ENCODE results near the gene FOXF2. TPM values are rescaled to one million over a fixed set of nuclear protein-coding genes. Genes with fewer than 3 reads are reported as not detected.

FOXF2 gene
- total RNA-seq, 2 experiments from 2014 or later, result not detected

DNA sequence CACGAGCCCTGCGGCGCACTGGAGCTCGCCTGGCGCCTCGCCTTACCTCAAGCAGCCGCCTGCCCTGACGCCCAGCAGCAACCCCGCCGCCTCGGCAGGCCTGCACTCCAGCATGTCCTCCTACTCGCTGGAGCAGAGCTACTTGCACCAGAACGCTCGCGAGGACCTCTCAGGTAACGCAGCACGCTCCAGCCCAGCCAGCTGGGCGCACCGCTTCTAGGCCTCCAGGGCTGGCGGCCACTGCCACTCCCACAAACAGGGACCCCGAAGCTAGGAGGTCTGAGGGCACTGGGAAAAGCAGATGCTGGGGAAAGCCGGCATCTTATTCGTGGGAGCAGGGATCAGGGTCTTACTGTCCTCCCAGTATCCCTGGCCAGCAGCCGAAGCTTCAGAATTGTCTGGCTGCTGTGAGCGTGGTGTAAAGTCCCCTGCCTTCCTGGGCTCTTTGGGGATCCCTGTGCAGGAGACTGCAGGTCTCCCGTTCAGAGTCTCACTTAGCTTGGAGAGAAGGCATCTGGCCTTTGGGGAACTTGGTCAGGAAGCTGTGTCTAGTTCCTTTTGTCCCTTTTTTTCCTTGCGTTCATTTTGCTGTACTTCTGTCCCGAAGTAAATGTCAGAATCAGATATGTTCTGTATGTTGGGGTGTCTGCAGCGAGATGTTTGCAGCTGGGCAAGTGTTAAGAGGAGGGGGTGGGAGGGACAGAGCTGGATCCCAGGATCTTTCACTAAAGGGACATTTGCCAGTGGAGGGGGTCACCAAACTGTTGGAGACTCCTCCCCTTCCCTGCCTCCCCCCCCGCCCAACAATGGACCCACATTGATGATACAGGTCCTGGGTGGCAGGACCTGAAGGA lies 1.8 kb downstream of the FOXF2 start:
- no peaks in the 10 kb centered on the region for H3K9me3 Mint-ChIP-seq
- ATAC-seq (ENCODE audit: low read depth) (no peak), DNase-seq (no peak)
- no peak overlapping the region for H3K4me3 Mint-ChIP-seq
- no peaks in the 10 kb centered on the region for H3K36me3 Mint-ChIP-seq
- H3K27ac Mint-ChIP-seq, result no peak overlapping the region
- peaks cover 79% of the 10 kb centered on the region for H3K27me3 Mint-ChIP-seq
- POLR2A ChIA-PET, result no interaction called here
- peaks cover 7% of the 10 kb centered on the region for H3K4me1 Mint-ChIP-seq

DNA sequence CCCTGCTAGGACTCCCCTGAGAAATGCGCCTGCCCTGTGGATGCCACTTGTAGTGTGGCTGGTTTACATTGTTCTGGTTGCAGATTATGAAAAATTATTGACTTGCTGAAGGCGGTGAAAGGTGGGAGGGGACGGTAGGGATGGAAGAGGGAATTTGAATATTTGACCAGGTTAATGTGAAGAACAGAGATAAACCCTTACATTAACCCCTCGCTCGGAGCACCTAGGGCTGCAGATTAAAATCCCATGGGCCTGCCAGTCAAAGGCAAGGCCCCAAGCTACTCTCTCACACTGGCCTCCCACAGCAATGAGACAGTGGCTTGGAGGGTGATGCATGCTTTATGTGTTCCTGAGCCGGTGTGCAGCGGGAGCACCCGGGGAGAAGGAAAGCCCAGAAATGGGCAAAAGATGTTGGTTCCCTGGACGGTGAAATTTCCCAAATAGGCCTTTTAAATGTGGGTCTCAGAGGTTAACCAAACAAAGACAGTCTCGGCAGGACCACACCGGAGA lies 2.5 kb downstream of the FOXF2 start:
- H3K9me3 Mint-ChIP-seq, result no peaks in the 10 kb centered on the region
- H3K36me3 Mint-ChIP-seq, result no peaks in the 10 kb centered on the region
- H3K27me3 Mint-ChIP-seq, result peaks cover 79% of the 10 kb centered on the region
- POLR2A ChIA-PET, result no interaction called here
- H3K27ac Mint-ChIP-seq, result no peak overlapping the region
- ATAC-seq (ENCODE audit: low read depth) (no peak), DNase-seq (no peak)
- H3K4me3 Mint-ChIP-seq, result no peak overlapping the region
- H3K4me1 Mint-ChIP-seq, result peaks cover 9% of the 10 kb centered on the region

DNA sequence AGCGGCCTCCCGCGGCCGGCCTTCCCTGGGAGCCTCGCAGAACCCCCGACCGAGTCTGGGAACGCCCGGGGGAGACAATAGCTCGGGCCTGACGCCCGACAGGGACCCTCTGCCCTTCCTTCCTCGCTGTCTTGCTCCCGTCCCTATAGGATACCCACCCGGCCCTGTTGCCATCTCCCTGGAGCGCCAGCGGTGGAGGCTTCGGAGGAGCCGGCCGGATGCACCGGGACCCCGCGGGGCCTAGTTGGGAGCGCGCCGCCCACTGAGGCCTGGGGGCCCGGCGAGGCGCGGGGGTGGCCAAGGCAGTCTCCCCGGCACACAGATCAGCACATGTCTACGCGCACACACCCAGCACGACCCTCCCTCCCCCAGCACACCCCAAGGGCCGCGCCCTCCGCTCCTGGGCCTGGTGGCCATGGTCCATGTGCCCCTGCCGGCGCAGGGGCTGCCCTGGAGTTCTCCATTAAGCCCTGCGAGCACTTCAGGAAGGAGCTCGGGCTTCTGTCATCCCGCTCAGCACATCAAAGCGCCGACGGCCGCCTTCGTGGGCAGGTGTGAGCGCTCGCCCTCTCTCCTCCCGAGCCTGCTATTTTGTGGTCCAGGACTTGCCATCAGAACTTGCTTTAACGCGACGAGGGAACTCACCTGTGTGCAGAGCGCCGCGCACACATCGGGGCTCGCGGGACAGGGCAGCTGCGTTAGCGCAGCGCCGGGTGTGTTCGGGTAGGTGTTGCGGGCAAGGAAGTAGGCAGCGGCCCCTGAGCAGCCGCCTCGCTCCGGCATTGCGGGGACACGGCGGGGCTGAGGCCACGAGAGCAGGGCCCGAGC lies 3.7 kb downstream of the FOXF2 start:
- H3K36me3 Mint-ChIP-seq, result no peaks in the 10 kb centered on the region
- no peaks in the 10 kb centered on the region for H3K9me3 Mint-ChIP-seq
- peaks cover 11% of the 10 kb centered on the region for H3K4me1 Mint-ChIP-seq
- H3K27ac Mint-ChIP-seq, result no peak overlapping the region
- POLR2A ChIA-PET, result no interaction called here
- DNase-seq, result no peak
- no peak overlapping the region for H3K4me3 Mint-ChIP-seq
- peaks cover 78% of the 10 kb centered on the region for H3K27me3 Mint-ChIP-seq
- no peak for ATAC-seq (ENCODE audit: low read depth)

DNA sequence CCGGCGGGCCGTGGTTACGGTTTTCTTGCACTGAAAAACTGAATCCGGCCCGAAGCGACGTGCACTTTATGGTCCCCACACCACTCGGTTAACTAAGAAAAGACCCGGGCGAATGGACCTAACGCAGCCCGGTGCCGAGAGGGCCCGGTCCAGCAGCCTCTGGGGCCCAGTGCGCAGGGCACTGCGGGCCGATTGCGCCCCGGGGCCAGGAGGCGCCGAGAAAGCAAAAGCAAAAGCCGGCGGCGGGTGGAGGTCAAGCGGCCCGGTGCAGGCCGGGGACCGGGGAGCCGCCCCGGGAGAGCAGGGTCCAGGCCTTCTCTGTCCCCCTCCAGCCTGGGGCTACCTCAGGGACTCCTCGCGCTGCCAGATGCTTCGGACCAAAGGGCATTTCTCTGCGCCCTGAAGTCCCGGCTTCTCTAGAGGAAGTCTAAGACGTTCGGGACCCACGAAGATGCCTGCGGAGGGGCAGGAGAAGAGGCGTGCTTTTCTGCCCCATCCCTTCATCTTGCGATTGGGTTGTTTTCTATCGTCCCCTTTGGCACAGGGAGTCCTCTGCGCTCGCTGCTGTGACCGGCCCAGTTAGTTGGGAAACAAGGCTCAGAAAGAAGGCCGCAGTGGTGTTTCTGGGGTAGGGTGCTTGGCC lies 4.4 kb downstream of the FOXF2 start:
- ATAC-seq (ENCODE audit: low read depth) (no peak), DNase-seq (peak; percentile 40)
- Mint-ChIP-seq H3K9me3 (no peaks in the 10 kb centered on the region), H3K27me3 (peaks cover 76% of the 10 kb centered on the region), H3K36me3 (no peaks in the 10 kb centered on the region), H3K4me1 (peaks cover 5% of the 10 kb centered on the region), H3K27ac (no peak overlapping the region), H3K4me3 (no peak overlapping the region)
- POLR2A ChIA-PET, result no interaction called here

DNA sequence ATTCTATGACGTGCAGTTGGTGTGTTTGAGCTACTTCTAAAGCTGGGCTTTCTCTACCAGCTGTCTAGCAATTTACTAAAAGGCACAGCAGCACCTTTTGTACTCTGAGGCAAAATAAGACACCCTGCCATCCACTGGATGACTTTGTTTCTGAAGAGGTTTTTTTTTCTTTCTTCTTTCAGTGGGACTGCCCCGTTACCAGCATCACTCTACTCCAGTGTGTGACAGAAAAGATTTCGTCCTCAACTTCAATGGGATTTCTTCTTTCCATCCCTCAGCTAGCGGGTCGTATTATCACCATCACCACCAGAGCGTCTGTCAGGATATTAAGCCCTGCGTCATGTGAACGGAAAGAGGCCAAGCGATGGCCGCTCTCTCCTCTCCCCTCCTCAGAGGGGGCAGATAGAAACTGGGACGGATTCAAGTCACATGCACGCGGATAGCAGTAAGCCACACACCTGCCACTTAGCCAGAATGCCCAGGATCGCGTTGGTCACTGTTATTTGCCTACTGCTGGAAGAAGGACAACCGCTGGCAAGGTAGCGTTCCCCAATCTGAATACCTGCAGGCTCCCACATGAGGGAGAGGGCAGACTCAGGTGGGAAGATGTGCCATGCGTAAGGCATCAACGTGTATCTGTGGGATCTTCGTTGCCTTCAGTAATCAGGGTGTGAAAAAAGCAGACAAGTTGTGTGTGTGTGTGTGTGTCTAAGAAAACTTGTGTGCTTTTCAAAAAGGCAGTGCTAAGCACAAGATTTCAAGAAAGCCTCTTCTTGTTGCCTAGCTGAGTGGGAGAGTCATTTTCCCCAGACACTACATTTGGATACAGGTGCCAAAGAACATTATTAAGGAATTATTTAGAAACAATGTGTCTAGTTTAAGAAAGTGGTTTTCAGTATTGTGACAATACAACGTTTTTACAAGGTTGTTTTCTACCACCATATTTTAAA lies 5.4 kb downstream of the FOXF2 start:
- POLR2A ChIA-PET, result no interaction called here
- no peak overlapping the region for H3K27ac Mint-ChIP-seq
- H3K27me3 Mint-ChIP-seq, result peaks cover 78% of the 10 kb centered on the region
- peaks cover 4% of the 10 kb centered on the region for H3K4me1 Mint-ChIP-seq
- no peak overlapping the region for H3K4me3 Mint-ChIP-seq
- H3K9me3 Mint-ChIP-seq, result no peaks in the 10 kb centered on the region
- DNase-seq (no peak), ATAC-seq (ENCODE audit: low read depth) (no peak)
- no peaks in the 10 kb centered on the region for H3K36me3 Mint-ChIP-seq

DNA sequence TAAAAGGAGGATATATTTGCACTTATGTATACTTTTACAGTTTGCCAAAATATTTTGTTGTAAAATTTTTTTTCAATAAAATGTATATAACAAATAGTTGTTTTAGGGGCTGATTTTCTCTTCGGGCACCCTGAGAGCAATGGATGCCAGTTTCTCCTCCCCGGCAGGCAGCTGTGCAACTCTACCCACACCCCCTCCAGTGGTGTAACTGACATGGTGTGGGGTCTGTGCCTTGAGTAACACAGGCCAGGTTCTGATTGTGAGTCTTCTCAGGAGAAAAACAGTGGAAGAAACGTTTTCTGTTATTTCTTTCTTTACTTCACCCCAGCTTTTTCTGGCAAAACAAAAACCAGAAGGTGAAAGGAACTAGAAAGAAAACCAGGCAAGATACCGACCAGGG lies 6.1 kb downstream of the FOXF2 start:
- POLR2A ChIA-PET, result no interaction called here
- DNase-seq (no peak), ATAC-seq (ENCODE audit: low read depth) (no peak)
- Mint-ChIP-seq H3K36me3 (no peaks in the 10 kb centered on the region), H3K4me3 (no peak overlapping the region), H3K27me3 (peaks cover 75% of the 10 kb centered on the region), H3K27ac (no peak overlapping the region), H3K4me1 (peaks cover 4% of the 10 kb centered on the region), H3K9me3 (no peaks in the 10 kb centered on the region)

DNA sequence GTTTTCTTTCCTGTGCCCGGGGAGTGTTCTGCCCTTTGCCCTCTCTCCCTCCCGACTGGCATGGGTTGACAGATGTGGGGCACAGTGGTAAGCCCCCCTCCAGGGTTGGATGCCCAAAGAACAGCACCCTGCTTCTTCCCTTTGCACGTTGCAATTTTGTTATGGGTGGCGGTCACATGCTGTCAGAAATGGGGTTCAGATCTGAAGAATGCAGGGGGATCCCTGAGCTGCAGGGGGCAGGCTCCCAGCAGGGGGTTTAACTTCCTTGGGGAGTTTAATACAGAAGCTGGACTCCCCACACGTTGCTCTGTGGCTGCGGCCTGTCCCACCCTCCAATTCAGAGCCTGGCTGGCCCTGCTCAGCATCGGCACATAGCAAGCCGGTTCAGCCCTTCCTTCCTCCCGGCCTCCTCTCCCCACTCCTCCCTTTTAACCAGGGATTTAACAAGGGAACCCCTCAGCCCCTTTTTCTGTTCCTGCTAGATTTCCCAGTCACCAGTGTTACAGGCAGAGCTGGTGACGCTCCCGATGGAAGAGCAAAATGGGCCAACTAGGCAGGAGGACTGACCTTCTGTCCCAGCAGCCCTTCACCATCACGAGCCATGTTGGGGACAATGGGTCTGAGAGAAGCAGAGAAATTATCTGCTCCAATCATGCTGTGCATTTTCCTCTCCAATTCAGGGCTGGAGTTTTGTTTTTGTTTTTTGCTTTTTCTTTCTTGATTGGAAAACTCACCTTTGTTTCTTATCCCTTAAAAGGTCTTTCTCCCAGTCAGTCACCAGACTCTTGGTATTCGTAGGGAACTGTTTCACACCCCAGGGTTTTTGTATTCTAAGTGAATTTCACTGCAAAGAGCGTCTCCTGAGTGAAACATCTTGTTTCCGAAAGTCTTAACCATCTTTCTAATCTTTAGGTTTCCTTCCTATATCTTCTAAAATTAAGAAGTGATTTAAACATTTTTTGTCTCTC lies 6.8 kb downstream of the FOXF2 start:
- peaks cover 70% of the 10 kb centered on the region for H3K27me3 Mint-ChIP-seq
- no peaks in the 10 kb centered on the region for H3K36me3 Mint-ChIP-seq
- no peak for ATAC-seq (ENCODE audit: low read depth)
- no peak overlapping the region for H3K27ac Mint-ChIP-seq
- DNase-seq, result no peak
- H3K4me1 Mint-ChIP-seq, result peaks cover 4% of the 10 kb centered on the region
- H3K9me3 Mint-ChIP-seq, result no peaks in the 10 kb centered on the region
- H3K4me3 Mint-ChIP-seq, result no peak overlapping the region
- POLR2A ChIA-PET, result no interaction called here

DNA sequence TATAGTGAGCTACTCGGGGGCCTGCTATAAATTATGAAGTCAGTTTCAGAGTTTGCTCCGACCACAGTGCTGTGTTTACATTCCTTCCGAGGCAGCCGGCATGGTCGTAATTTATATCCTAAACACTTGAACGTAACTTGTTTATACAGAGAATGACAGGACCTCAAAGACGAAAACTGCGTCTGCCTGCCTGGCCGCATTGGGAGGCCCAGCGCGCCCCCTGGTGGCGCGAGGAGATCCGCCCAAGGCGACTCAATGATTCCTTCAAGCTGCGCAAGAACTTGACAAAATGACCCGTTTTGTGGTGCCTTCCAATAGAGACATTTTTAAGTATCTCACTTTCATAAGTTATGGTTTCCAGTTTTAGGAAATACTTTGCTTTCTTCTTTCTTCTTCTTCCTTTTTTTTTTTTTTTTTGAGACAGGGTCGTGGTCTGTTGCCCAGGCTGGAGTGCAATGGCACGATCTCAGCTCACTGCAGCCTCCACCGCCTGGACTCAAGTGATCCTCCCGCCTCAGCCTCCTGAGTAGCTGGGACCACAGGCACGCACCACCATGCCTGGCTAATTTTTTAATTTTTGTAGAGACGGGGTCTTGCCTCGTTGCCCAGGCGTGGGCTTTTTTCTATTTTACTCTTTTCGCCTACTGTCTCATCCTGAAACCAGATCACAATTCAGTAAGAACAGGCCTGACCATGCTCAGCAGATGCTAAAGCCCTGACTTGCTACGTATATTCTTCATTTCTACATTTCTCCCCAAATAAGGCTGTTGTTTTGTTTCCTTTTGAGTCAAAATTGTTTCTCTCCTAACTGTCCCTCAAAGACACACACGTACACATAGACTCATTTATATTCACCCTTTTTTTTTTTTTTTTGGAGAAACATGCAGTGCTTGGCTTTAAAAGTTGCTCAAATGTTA lies 7.8 kb downstream of the FOXF2 start:
- H3K9me3 Mint-ChIP-seq, result no peaks in the 10 kb centered on the region
- peaks cover 4% of the 10 kb centered on the region for H3K4me1 Mint-ChIP-seq
- ATAC-seq (ENCODE audit: low read depth) (peak; percentile 61), DNase-seq (peak; percentile 82)
- H3K4me3 Mint-ChIP-seq, result no peak overlapping the region
- peaks cover 60% of the 10 kb centered on the region for H3K27me3 Mint-ChIP-seq
- H3K27ac Mint-ChIP-seq, result no peak overlapping the region
- POLR2A ChIA-PET, result no interaction called here
- no peaks in the 10 kb centered on the region for H3K36me3 Mint-ChIP-seq

DNA sequence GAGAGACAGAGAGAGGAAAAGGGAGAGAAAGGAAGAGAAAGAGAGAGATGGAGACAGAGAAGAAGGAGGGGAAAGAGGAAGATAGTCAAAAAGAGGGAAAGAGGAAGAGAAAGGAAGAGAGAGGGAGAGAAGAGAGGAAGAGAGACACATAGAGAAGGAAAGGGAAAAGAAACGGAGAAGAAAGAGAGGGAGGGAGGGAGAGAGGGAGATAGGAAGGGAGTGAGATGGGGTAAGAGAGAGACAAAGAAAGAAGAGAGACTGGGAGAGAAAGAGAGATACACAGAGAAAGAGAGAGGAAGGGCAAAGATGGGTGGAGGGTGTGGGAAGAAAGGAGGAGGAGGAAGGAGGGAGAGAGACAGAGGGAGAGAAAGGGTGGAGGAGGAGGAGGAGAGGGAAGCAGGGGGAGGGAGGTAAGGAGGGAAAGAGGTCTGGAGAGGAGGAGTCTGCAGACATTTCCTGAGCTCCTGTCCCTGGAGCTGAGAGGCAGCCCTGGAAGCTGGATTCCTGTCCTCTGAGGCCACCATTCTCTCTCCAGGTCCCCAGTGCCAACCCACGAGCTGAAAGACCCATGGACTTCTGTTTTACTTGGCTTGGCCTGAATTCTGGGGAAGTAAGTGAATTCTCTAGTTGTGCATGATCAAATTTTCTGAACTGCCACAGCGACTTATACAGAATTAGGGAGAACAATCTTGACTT lies 9.9 kb downstream of the FOXF2 start:
- Mint-ChIP-seq H3K27me3 (peaks cover 48% of the 10 kb centered on the region), H3K36me3 (no peaks in the 10 kb centered on the region), H3K4me1 (peaks cover 4% of the 10 kb centered on the region), H3K9me3 (no peaks in the 10 kb centered on the region), H3K4me3 (no peak overlapping the region), H3K27ac (no peak overlapping the region)
- POLR2A ChIA-PET, result no interaction called here
- no peak for ATAC-seq (ENCODE audit: low read depth)
- DNase-seq, result no peak

DNA sequence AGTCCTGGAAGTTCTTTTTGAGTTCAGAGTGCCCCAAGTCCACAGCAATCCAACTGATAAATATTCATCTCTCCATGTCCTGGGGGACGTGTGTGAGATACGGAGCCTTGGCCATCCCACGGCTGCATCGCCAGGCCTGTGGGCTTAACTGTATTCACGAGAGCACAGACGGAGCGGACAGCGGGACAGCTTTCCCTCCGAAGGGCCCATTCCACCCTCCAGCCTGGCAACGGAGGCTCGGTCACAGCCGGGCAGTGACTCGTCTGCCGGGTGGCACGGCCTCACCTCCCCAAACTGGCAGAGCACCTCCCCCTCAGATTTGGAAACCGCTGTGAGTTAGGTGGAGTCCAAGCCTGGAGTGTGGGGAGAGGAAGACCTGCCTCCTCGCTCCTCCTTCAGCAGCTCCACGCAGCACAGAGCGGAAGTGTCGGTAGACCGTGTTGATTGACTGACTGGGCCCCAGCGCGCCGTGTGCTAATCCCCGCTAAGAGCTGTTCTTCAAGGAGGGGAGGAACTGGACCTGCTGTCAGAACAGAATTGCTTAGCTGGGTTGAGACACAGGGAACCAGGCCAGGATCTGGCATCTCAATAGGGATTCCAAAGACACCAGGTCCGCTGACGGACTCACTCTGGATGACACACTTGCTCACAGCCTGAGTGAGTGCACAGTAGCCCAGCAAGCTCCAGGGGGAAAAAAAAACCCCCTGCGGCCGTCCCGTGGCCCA lies 10.9 kb downstream of the FOXF2 start:
- Mint-ChIP-seq H3K9me3 (no peaks in the 10 kb centered on the region), H3K27ac (no peak overlapping the region), H3K4me3 (no peak overlapping the region), H3K36me3 (no peaks in the 10 kb centered on the region), H3K27me3 (peaks cover 37% of the 10 kb centered on the region), H3K4me1 (peaks cover 4% of the 10 kb centered on the region)
- ATAC-seq (ENCODE audit: low read depth), result no peak
- DNase-seq, result no peak
- POLR2A ChIA-PET, result no interaction called here
